ENCODE measurements around the gene ARPP19.
"Not testable (repeated sequence)": the region's sequence is repeated elsewhere in the genome, so short reads cannot be mapped to it uniquely, and the experiment has no call there.

Gene ARPP19

GRCh38 chr15:52575072-52575471 lies 6.2 kb upstream of the ARPP19 start:
- H3K27ac ChIP-seq = no peak overlapping the region
- TF ChIP-seq ZFX (IDR thresholded peaks at IDR 0.05) = no peak
- TF ChIP-seq, protein P1, sequence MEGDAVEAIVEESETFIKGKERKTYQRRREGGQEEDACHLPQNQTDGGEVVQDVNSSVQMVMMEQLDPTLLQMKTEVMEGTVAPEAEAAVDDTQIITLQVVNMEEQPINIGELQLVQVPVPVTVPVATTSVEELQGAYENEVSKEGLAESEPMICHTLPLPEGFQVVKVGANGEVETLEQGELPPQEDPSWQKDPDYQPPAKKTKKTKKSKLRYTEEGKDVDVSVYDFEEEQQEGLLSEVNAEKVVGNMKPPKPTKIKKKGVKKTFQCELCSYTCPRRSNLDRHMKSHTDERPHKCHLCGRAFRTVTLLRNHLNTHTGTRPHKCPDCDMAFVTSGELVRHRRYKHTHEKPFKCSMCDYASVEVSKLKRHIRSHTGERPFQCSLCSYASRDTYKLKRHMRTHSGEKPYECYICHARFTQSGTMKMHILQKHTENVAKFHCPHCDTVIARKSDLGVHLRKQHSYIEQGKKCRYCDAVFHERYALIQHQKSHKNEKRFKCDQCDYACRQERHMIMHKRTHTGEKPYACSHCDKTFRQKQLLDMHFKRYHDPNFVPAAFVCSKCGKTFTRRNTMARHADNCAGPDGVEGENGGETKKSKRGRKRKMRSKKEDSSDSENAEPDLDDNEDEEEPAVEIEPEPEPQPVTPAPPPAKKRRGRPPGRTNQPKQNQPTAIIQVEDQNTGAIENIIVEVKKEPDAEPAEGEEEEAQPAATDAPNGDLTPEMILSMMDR (conservative IDR thresholded peaks at IDR 0.05) = no peak

DNA sequence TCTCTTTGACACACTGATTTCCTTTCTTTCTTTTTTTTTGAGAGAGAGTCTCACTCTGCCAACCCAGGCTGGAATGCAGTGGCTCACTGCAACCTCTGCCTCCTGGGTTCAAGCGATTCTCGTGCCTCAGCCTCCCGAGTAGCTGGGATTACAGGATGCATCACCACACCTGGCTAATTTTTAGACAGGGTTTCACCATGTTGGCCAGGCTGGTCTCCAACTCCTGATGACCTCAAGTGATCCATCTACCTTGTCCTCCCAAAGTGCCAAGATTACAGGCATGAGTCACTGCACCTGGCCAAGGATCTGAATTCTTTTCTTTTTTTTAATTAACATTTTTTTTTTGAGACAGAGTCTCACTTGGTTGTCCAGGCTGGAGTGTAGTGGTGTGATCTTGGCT lies 5.8 kb upstream of the ARPP19 start:
- H3K27ac ChIP-seq = not testable (repeated sequence)

- no peak for TF ChIP-seq ZFX (IDR thresholded peaks at IDR 0.05)
- TF ChIP-seq, protein P1 (conservative IDR thresholded peaks at IDR 0.05) = no peak
- H3K27ac ChIP-seq = peak overlapping the region; percentile 94
Observed at GRCh38 chr15:52567871-52568600, 794 bp downstream of the ARPP19 start.

DNA sequence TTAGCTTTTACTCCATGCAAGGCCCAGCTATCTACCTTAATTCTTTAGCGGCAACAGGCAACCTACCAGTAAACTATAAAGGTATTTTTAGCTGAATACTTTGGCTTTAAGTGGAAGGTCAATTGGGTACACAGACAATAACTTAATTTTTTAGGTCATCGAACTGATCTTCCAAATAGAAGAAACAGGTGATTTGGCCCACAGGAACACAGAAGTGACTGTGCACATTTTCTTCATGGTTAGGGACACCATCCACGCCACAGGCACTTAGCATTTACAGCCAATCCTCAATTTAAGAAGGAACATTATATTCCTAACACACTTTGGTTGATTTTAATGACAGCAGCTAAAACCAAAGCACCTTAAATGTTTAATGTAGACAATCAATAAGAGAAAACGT lies 1.9 kb downstream of the ARPP19 start:
- TF ChIP-seq, protein P1 (conservative IDR thresholded peaks at IDR 0.05) = no peak
- no peak for TF ChIP-seq ZFX (IDR thresholded peaks at IDR 0.05)
- H3K27ac ChIP-seq = no peak overlapping the region

GRCh38 chr15:52565417-52566358 lies 3.1 kb downstream of the ARPP19 start:
- H3K27ac ChIP-seq = not testable (repeated sequence)

DNA sequence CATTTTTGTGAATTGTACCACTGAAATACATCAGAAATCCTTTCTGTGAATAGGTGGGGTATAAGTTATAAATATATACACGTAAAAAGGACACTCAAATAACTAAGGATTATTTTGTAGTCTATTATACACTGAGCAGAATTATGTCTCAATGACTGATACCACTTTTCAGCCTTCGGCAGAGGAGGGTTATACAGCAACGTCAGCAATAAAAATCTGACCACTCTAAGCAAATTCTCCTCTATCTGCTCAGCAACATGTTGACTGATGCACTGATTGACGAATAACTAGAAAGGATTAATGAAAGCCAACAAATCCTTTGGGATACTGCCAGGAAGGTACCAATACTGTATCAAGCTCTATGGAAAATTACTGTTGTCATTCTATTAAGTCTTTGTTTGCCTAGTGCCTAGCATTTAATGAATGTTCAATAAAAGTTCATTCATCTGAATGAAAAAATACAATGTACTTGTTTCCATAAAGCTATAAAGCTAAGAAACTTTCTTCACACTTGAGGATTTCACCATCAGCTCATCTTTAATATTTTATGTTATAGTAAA lies 5.2 kb downstream of the ARPP19 start:
- no peak overlapping the region for H3K27ac ChIP-seq
- TF ChIP-seq, protein P1 (conservative IDR thresholded peaks at IDR 0.05) = no peak
- no peak for TF ChIP-seq ZFX (IDR thresholded peaks at IDR 0.05)

DNA sequence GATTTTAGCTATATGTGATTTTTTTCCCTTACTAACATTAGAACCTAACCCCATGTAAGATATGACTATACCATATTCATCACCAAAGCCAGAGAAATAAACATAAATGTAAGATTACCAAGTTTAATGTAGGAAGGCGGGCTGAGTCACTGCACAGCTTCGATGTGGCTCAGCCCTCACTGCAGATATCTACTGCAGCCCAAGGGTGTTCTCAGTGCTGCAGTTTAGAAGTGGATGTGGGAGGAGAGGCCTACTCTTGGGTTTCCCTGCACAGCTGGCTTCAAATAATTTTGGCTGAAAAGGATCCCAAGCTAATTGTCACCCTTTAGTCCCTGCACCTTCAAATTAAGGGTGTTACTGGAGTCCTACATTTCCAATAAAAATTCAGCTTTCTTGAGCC lies 9.3 kb downstream of the ARPP19 start:
- no peak overlapping the region for H3K27ac ChIP-seq
- no peak for TF ChIP-seq ZFX (IDR thresholded peaks at IDR 0.05)
- TF ChIP-seq, protein P1 (conservative IDR thresholded peaks at IDR 0.05) = no peak

DNA sequence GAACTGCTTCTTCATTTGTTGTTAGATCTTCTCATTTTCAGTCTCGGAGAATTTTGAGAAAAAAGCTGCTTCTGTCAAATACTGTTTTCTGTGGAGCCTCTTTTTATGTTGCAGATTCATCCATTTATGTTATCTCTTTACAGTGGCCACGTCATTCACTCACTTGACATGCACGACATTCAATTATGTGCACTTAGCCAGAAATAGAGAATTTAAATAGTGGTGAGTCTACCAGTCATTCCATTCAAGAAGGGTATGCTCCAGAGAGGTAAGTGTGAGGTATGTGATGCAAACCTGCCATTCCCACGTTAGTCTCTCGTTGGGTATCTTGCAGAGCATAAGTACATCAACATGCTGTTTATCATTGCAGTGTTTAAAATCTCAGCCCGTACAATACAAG lies 9.8 kb downstream of the ARPP19 start:
- TF ChIP-seq, protein P1 (conservative IDR thresholded peaks at IDR 0.05) = no peak
- TF ChIP-seq ZFX (IDR thresholded peaks at IDR 0.05) = no peak

More for the DNA sequence above, 9.8 kb downstream of the ARPP19 start:
- H3K27ac ChIP-seq = no peak overlapping the region

Data from C4-2B (cell line).